Body of pancreas (tissue), 4 donors: ENCODE data around the gene ARL10.

Experiments
- POLR2A ChIP-seq, 3 donors: fragments of 450-650 bp; IDR thresholded peaks; one replicate each; pipeline ENCODE4 v1.6.1; 2016; ENCODE audit warnings: antibody characterized with exemption in 3 of 3, mild to moderate bottlenecking in 2 of 3
- TF ChIP-seq, protein P1 (sequence below), 7 experiments: fragments of 450-650 bp in 4 of 7; fragments of 200-600 bp in 3 of 7; sonication (generic) in 3 of 7; IDR thresholded peaks; one replicate each; pipeline ENCODE4 v1.5.1; 2016 to 2019; ENCODE audit warnings: antibody characterized with exemption in 7 of 7

DNA sequence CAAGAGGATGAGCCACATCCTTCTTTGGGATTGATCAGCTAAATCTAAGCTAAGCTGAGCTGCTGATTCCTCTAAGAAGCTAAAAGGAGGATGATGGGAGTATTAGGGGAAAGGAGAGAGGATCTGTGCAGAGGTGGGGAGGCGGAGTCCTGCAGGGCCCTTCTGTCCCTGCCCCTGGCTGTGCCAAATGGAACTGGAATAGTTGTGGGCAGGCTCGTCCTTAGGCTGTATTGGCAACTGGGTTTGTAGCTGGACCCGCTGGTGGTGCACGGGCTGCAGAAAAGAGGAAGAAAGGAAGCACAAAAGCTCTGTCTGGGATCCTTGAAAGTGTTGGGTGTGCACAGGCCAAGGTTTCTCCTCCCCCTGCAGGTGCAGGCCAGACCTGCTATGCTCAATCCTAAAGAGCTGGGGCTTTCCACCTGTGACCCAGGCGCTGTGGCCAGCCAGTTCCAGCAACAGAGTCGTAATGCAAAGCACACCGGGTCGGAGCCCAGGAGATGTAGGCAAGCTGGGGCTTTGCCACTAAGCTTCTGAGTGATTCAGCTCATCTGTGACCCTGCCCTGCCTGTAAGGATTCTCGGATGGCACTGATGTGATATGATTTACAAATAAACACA, 41.3 kb downstream of the ARL10 start:
- TF ChIP-seq, protein P1, sequence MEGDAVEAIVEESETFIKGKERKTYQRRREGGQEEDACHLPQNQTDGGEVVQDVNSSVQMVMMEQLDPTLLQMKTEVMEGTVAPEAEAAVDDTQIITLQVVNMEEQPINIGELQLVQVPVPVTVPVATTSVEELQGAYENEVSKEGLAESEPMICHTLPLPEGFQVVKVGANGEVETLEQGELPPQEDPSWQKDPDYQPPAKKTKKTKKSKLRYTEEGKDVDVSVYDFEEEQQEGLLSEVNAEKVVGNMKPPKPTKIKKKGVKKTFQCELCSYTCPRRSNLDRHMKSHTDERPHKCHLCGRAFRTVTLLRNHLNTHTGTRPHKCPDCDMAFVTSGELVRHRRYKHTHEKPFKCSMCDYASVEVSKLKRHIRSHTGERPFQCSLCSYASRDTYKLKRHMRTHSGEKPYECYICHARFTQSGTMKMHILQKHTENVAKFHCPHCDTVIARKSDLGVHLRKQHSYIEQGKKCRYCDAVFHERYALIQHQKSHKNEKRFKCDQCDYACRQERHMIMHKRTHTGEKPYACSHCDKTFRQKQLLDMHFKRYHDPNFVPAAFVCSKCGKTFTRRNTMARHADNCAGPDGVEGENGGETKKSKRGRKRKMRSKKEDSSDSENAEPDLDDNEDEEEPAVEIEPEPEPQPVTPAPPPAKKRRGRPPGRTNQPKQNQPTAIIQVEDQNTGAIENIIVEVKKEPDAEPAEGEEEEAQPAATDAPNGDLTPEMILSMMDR (IDR thresholded peaks at IDR 0.05), result no peak
- no peak for TF ChIP-seq POLR2A (IDR thresholded peaks at IDR 0.05)
